Breast epithelium (tissue), 4 donors: ENCODE measurements around the gene PLIN4. TPM values are rescaled to one million over a fixed set of nuclear protein-coding genes. Genes with fewer than 3 reads are reported as not detected.
A peak's percentile ranks its signal among the peaks of the same experiment; 100 is the strongest.

Source experiments
- DNase-seq, 2 donors: peaks; one replicate each; pipeline ENCODE4 v3.0.0-alpha.2; 2019; ENCODE audit warnings: low spot score in 2 of 2
- H3K27ac ChIP-seq, 2 donors: fragments of 200-600 bp; sonication (generic) in 1 of 2; one replicate each; pipeline ENCODE4 v1.5.1; 2016 to 2019; ENCODE audit warnings: mild to moderate bottlenecking in 1 of 2
- H3K27me3 ChIP-seq, 2 donors: fragments of 200-600 bp; sonication (generic) in 1 of 2; one replicate each; pipeline versions ENCODE4 v1.5.1 to v1.6.0; 2017 to 2019; ENCODE audit warnings: control low read depth in 1 of 2, mild to moderate bottlenecking in 1 of 2
- H3K36me3 ChIP-seq: fragments of 200-600 bp; one replicate; pipeline ENCODE4 v1.5.1; 2019
- H3K4me1 ChIP-seq, 2 donors: fragments of 200-600 bp; sonication (generic); one replicate each; pipeline ENCODE4 v1.5.1; 2016 to 2019; ENCODE audit warnings: control low read depth in 1 of 2
- H3K4me3 ChIP-seq, 3 donors: fragments of 200-600 bp; sonication (generic); 1 replicate in 2 of 3; 2 replicates in 1 of 3; pipeline ENCODE4 v1.5.1; 2016 to 2019; ENCODE audit warnings: mild to moderate bottlenecking in 3 of 3, moderate library complexity in 2 of 3
- H3K9me3 ChIP-seq, 2 donors: fragments of 200-600 bp; sonication (generic) in 1 of 2; one replicate each; pipeline ENCODE4 v1.5.1; 2016 to 2019; ENCODE audit warnings: control low read depth in 1 of 2
- CTCF ChIP-seq, 3 donors: fragments of 450-650 bp; IDR thresholded peaks; one replicate each; pipeline ENCODE4 v1.5.1; 2016 to 2017; ENCODE audit warnings: antibody characterized with exemption in 3 of 3, mild to moderate bottlenecking in 3 of 3, moderate library complexity in 3 of 3
- POLR2A ChIP-seq: fragments of 450-650 bp; IDR thresholded peaks from one replicate; pipeline ENCODE4 v1.6.1; 2016; ENCODE audit warnings: antibody characterized with exemption, mild to moderate bottlenecking, moderate library complexity
- POLR2AphosphoS5 ChIP-seq, 3 donors: sonication (generic); formaldehyde crosslinking; IDR thresholded peaks; one replicate each; pipeline ENCODE4 v1.6.1; 2017; ENCODE audit warnings: antibody characterized with exemption in 3 of 3
- intact Hi-C: fragments of 100-400 bp; cut with DNase I; formaldehyde crosslinking; loops from one replicate; pipeline ENCODE4 v1.15.1; 2023; ENCODE audit warnings: low total_unique reads
- total RNA-seq, 3 donors: library from RNA; depleted of rRNA; stranded (reverse); fragments of >200 nt; gene quantifications; one replicate each; pipeline ENCODE4 v1.1.0, GENCODE V29; 2016

The PLIN4 gene
- total RNA-seq, 3 donors from 2014 or later: 50.1 to 629 (median 213) TPM

- TF ChIP-seq CTCF (IDR thresholded peaks at IDR 0.05): no peak
- no peak for TF ChIP-seq POLR2AphosphoS5 (IDR thresholded peaks at IDR 0.05)
- TF ChIP-seq POLR2A: no peak
- DNase-seq: no peak
- Histone ChIP-seq H3K9me3 (no peaks in the 10 kb centered on the region), H3K4me1 (peaks cover 7 to 10% of the 10 kb centered on the region in 2 donors), H3K27ac (peak overlapping the region in 1 of 2 donors; percentile 88), H3K36me3 (no peaks in the 10 kb centered on the region), H3K4me3 (peak overlapping the region in 1 of 3 donors; percentile 28), H3K27me3 (no peaks in the 10 kb centered on the region)
- intact Hi-C loops: no loop called here
These were observed 1.4 kb downstream of the PLIN4 start for GRCh38 chr19:4516939-4517300.

GRCh38 chr19:4516199-4516938 is 1.9 kb downstream of the PLIN4 start:
- Histone ChIP-seq H3K36me3 (no peaks in the 10 kb centered on the region), H3K27me3 (no peaks in the 10 kb centered on the region), H3K4me3 (peak overlapping the region in 1 of 3 donors; percentile 28), H3K4me1 (peaks cover 7 to 10% of the 10 kb centered on the region in 2 donors), H3K27ac (peak overlapping the region in 1 of 2 donors; percentile 88), H3K9me3 (no peaks in the 10 kb centered on the region)
- TF ChIP-seq CTCF (IDR thresholded peaks at IDR 0.05): no peak
- no peak for TF ChIP-seq POLR2A
- no peak for TF ChIP-seq POLR2AphosphoS5 (IDR thresholded peaks at IDR 0.05)
- intact Hi-C loops: no loop called here
- DNase-seq: no peak

- Histone ChIP-seq H3K36me3 (no peaks in the 10 kb centered on the region), H3K4me3 (no peak overlapping the region), H3K27ac (no peak overlapping the region), H3K4me1 (peaks cover 7 to 10% of the 10 kb centered on the region in 2 donors), H3K9me3 (no peaks in the 10 kb centered on the region), H3K27me3 (no peaks in the 10 kb centered on the region)
- TF ChIP-seq POLR2AphosphoS5 (IDR thresholded peaks at IDR 0.05) (no peak), CTCF (IDR thresholded peaks at IDR 0.05) (no peak), POLR2A (no peak)
- no peak for DNase-seq
- intact Hi-C loops: no loop called here
These were observed 2.6 kb downstream of the PLIN4 start for GRCh38 chr19:4515732-4516131.

- no peak for DNase-seq
- Histone ChIP-seq H3K9me3 (no peaks in the 10 kb centered on the region), H3K4me3 (no peak overlapping the region), H3K27me3 (no peaks in the 10 kb centered on the region), H3K36me3 (no peaks in the 10 kb centered on the region), H3K27ac (no peak overlapping the region), H3K4me1 (no peaks in the 10 kb centered on the region)
- TF ChIP-seq POLR2AphosphoS5 (IDR thresholded peaks at IDR 0.05): no peak
- no peak for TF ChIP-seq POLR2A
- TF ChIP-seq CTCF (IDR thresholded peaks at IDR 0.05): no peak
- intact Hi-C loops: no loop called here
These were observed 5.0 kb downstream of the PLIN4 start for GRCh38 chr19:4513248-4513647.

GRCh38 chr19:4512070-4512469 is 6.2 kb downstream of the PLIN4 start:
- Histone ChIP-seq H3K9me3 (no peaks in the 10 kb centered on the region), H3K4me1 (no peaks in the 10 kb centered on the region), H3K36me3 (no peaks in the 10 kb centered on the region), H3K27ac (no peak overlapping the region), H3K27me3 (no peaks in the 10 kb centered on the region), H3K4me3 (no peak overlapping the region)
- TF ChIP-seq POLR2AphosphoS5 (IDR thresholded peaks at IDR 0.05): no peak
- TF ChIP-seq CTCF (IDR thresholded peaks at IDR 0.05): no peak
- intact Hi-C loops: no loop called here
- DNase-seq: no peak
